B cell (primary cell): ENCODE data around the gene DENND4B. TPM values are rescaled to one million over a fixed set of nuclear protein-coding genes. Genes with fewer than 3 reads are reported as not detected.

Source experiments
- ATAC-seq: fragments of 200-7000 bp; cut with Tn5 transposase; one replicate; pipeline ENCODE4 v1.10.0; 2021; ENCODE audit warnings: low read depth, mild to moderate bottlenecking, moderate number of reproducible peaks, moderate library complexity
- CTCF ChIA-PET: fragments of 350-600 bp; sonication (Branson Sonifier 250); formaldehyde crosslinking; loops from one replicate; lab custom pipeline; 2021; ENCODE audit warnings: antibody characterized with exemption, inconsistent platforms; lab: Charles Lee
- POLR2A ChIA-PET: fragments of 350-600 bp; sonication (Branson Sonifier 250); formaldehyde crosslinking; loops from one replicate; lab custom pipeline; 2021; ENCODE audit warnings: antibody characterized with exemption; lab: Charles Lee
- DNase-seq: peaks from one replicate; pipeline ENCODE4 v3.0.0; 2013
- H2AFZ ChIP-seq: 2 replicates; pipeline ENCODE4 v1.6.1; 2012; ENCODE audit warnings: mild to moderate bottlenecking, low read depth, low read length; ENCODE audit not compliant: insufficient read depth, poor library complexity, severe bottlenecking
- H3K27ac ChIP-seq, 2 donors: 1 replicate in 1 of 2; 2 replicates in 1 of 2; pipeline ENCODE4 v1.5.1; 2012 to 2013; ENCODE audit warnings: low read length in 2 of 2, mild to moderate bottlenecking in 2 of 2, moderate library complexity in 1 of 2
- H3K27me3 ChIP-seq, 4 experiments: fragments of 200-600 bp in 1 of 4; sonication (generic) in 1 of 4; replicated peaks in 1 of 4; 1 replicate in 2 of 4; 2 replicates in 2 of 4; pipeline versions ENCODE4 v1.6.1 to v1.7.0; 2013 to 2016; ENCODE audit warnings: low read length in 3 of 4, mild to moderate bottlenecking in 2 of 4, mixed read lengths in 1 of 4, moderate library complexity in 1 of 4; ENCODE audit not compliant: insufficient read depth in 4 of 4, control insufficient read depth in 3 of 4; ENCODE audit errors: control extremely low read depth in 1 of 4
- H3K36me3 ChIP-seq, 2 experiments: replicated peaks in 1 of 2; 1 replicate in 1 of 2; 2 replicates in 1 of 2; pipeline versions ENCODE4 v1.6.1 to v1.7.1; 2013; ENCODE audit warnings: low read length in 1 of 2; ENCODE audit not compliant: insufficient read depth in 2 of 2, control insufficient read depth in 1 of 2; ENCODE audit errors: control extremely low read depth in 1 of 2, extremely low read depth in 1 of 2
- H3K4me1 ChIP-seq, 2 donors: fragments of 200-600 bp in 1 of 2; sonication (generic) in 1 of 2; 1 replicate in 1 of 2; 2 replicates in 1 of 2; pipeline versions ENCODE4 v1.5.1 to v1.6.1; 2013 to 2017; ENCODE audit warnings: low read length in 2 of 2; ENCODE audit not compliant: control insufficient read depth in 2 of 2, insufficient read depth in 2 of 2
- H3K4me2 ChIP-seq: replicated peaks from 2 replicates; pipeline ENCODE3; 2012; ENCODE audit warnings: mild to moderate bottlenecking, low read depth, low read length; ENCODE audit not compliant: poor library complexity, severe bottlenecking
- H3K4me3 ChIP-seq, 5 experiments: fragments of 200-600 bp in 1 of 5; sonication (generic) in 1 of 5; 1 replicate in 3 of 5; 2 replicates in 2 of 5; pipeline versions ENCODE4 v1.5.1 to v1.7.0; 2011 to 2016; ENCODE audit warnings: low read length in 4 of 5, mild to moderate bottlenecking in 4 of 5, low read depth in 2 of 5, control low read depth in 1 of 5, moderate library complexity in 1 of 5; ENCODE audit not compliant: insufficient read depth in 1 of 5; ENCODE audit errors: control extremely low read depth in 1 of 5, extremely low read depth in 1 of 5
- H3K79me2 ChIP-seq: fragments of 200-600 bp; sonication (generic); one replicate; pipeline ENCODE4 v1.6.0; 2016; ENCODE audit warnings: low read length; ENCODE audit not compliant: control insufficient read depth, insufficient read depth
- H3K9ac ChIP-seq: fragments of 200-600 bp; sonication (generic); 2 replicates; pipeline ENCODE4 v1.6.1; 2017; ENCODE audit warnings: mild to moderate bottlenecking, low read length, moderate library complexity
- H3K9me3 ChIP-seq, 3 donors: one replicate each; pipeline versions ENCODE4 v1.6.1 to v1.7.1; 2013; ENCODE audit warnings: low read length in 2 of 3; ENCODE audit not compliant: control insufficient read depth in 2 of 3, insufficient read depth in 1 of 3; ENCODE audit errors: control extremely low read depth in 1 of 3
- H4K20me1 ChIP-seq: 2 replicates; pipeline ENCODE4 v1.6.0; 2012; ENCODE audit warnings: mild to moderate bottlenecking, low read length; ENCODE audit not compliant: insufficient read depth, control insufficient read depth, poor library complexity, severe bottlenecking
- H3K27ac Mint-ChIP-seq: one replicate; pipeline ENCODE4 v1.8.0; 2021; ENCODE audit warnings: mixed read lengths
- H3K27me3 Mint-ChIP-seq: one replicate; pipeline ENCODE4 v1.8.0; 2021; ENCODE audit warnings: mixed read lengths
- H3K4me1 Mint-ChIP-seq: one replicate; pipeline ENCODE4 v1.8.0; 2021; ENCODE audit warnings: mixed read lengths
- H3K4me3 Mint-ChIP-seq: one replicate; pipeline ENCODE4 v1.8.0; 2021; ENCODE audit warnings: mixed read lengths
- H3K9me3 Mint-ChIP-seq: one replicate; pipeline ENCODE4 v1.8.0; 2022; ENCODE audit warnings: mixed read lengths; ENCODE audit not compliant: insufficient read depth
- CTCF ChIP-seq: fragments of 200-600 bp; IDR thresholded peaks from one replicate; pipeline ENCODE4 v1.8.0; 2022; ENCODE audit warnings: antibody characterized with exemption, mild to moderate bottlenecking
- EZH2 ChIP-seq: IDR thresholded peaks from 2 replicates; pipeline ENCODE4 v1.6.1; 2012; ENCODE audit warnings: borderline replicate concordance, low read depth, mild to moderate bottlenecking, moderate library complexity, low read length; ENCODE audit not compliant: insufficient read depth, poor library complexity, severe bottlenecking
- WGBS: methylation state at CpG from one replicate; pipeline ENCODE4 v1.1.5; 2013; ENCODE audit warnings: missing lambda C conversion rate; ENCODE audit not compliant: insufficient coverage; 5-methylcytosine and 5-hydroxymethylcytosine counted together
- intact Hi-C: fragments of 100-400 bp; cut with micrococcal nuclease; formaldehyde crosslinking; loops from one replicate; pipeline ENCODE4 v1.10.0; 2022
- polyA plus RNA-seq: library from polyadenylated mRNA; depleted of rRNA; stranded (reverse); fragments of >200 nt; gene quantifications from 2 replicates; pipeline ENCODE4 v1.2.3, GENCODE V29; 2012
- total RNA-seq, 2 donors: library from RNA; stranded (reverse); fragments of 120-200 nt in 1 of 2; gene quantifications; 1 replicate in 1 of 2; 2 replicates in 1 of 2; pipeline versions ENCODE4 v1.2.3 to v1.2.4, GENCODE V29; 2013 to 2022

Gene DENND4B
- total and polyA plus RNA-seq, 2 donors (not counting 1 experiment from before 2014, with no cell fraction given), result 275 to 389 TPM

- Histone ChIP-seq H3K27me3 (no peaks in the 10 kb centered on the region), H3K4me1 (peaks cover 38 to 47% of the 10 kb centered on the region in 2 donors), H3K9me3 (no peaks in the 10 kb centered on the region), H3K27ac (peak overlapping the region in 1 of 2 donors; percentile 26), H3K4me2 (no peak overlapping the region), H4K20me1 (peaks cover 90% of the 10 kb centered on the region), H3K9ac (no peak overlapping the region), H3K4me3 (no peak overlapping the region), H3K36me3 (peaks cover 2 to 54% of the 10 kb centered on the region in 2 experiments), H3K79me2 (peaks cover 84% of the 10 kb centered on the region), H2AFZ (no peak overlapping the region)
- Mint-ChIP-seq H3K27me3 (no peaks in the 10 kb centered on the region), H3K4me3 (no peak overlapping the region), H3K27ac (peak overlapping the region; percentile 70), H3K4me1 (peaks cover 60% of the 10 kb centered on the region), H3K9me3 (no peaks in the 10 kb centered on the region)
- ATAC-seq (no peak), DNase-seq (no peak)
- 100% methylated on average over 1 of the region's 4 CpGs for WGBS
- intact Hi-C loops, result no loop called here
- POLR2A ChIA-PET, result interaction anchor here (1.0 to 1.5 kb wide), 2 partner anchors 9 to 24 kb away, joined by 3 to 5 read pairs; partner anchors contain the start of gene JTB
- CTCF ChIA-PET, result interaction anchor here (0.8 to 1.6 kb wide), 3 partner anchors 9 to 32 kb away, joined by 3 to 5 read pairs (median 4); partner anchors contain the start of genes RAB13 and SLC39A1
- TF ChIP-seq EZH2, result no peak
These were observed 7.4 kb upstream of the DENND4B start for GRCh38 chr1:153953859-153954365.

DNA sequence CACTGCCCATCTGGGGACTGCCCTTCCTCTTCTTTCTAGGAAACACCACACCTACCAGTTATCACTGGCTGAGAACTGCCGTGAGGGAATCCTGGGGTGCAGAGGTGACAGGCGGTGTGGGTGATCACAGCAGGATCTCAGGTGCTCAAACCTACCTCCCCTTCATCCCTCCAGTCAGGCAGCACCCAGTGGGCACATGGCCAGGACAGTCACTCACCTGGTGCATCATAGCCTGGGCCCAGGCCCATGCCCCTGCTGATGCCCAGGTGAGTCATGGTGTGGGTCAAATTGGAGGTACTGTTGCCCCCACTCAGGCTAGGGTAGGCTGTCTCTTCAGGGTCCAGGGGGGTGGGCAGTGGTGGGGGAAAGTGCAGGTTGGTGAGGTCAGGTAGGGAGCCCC is 5.3 kb upstream of the DENND4B start:
- Histone ChIP-seq H3K4me3 (no peak overlapping the region), H3K27ac (no peak overlapping the region), H3K9me3 (no peaks in the 10 kb centered on the region), H3K4me2 (no peak overlapping the region), H3K79me2 (peaks cover 69% of the 10 kb centered on the region), H3K4me1 (peaks cover 32 to 42% of the 10 kb centered on the region in 2 donors), H2AFZ (no peak overlapping the region), H3K36me3 (peaks cover 2 to 70% of the 10 kb centered on the region in 2 experiments), H3K27me3 (no peaks in the 10 kb centered on the region), H3K9ac (no peak overlapping the region), H4K20me1 (peaks cover 80% of the 10 kb centered on the region)
- POLR2A ChIA-PET, result no interaction called here
- TF ChIP-seq EZH2 (no peak), CTCF (no peak)
- Mint-ChIP-seq H3K9me3 (no peaks in the 10 kb centered on the region), H3K4me3 (no peak overlapping the region), H3K27me3 (no peaks in the 10 kb centered on the region), H3K4me1 (peaks cover 56% of the 10 kb centered on the region), H3K27ac (peak overlapping the region; percentile 71)
- CTCF ChIA-PET, result no interaction called here
- DNase-seq, result no peak
- no CpG with 5 or more reads among the region's 2 CpGs for WGBS
- ATAC-seq, result no peak
- intact Hi-C loops, result no loop called here
